ENCODE measurements around the gene MCAM.

DNA sequence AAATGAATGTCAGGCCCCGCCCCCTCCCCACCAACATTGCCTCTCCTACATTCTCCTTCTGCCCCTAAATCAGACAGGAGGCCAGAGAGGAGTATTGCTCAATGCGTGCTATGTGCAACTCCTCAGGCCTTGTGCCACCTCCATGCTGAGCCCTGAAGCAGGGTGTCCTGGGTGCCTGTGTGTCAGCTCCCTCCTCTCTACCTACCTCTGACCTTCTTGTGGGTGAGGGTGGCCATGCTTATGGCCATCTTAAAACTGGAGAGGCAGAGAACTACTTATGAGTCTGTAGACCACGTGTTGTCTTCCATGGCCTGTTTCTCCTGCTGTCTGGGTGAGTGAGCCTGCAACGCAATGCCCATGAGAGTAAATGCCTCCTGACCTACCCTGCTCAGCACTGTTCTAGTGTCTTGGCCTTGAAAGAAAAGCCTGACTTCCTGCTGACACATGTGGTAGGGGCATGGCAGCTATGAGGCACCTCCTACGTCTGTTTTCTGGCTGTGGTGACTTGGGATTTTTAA is 10.5 kb downstream of the MCAM start:
- TF ChIP-seq, protein P1, sequence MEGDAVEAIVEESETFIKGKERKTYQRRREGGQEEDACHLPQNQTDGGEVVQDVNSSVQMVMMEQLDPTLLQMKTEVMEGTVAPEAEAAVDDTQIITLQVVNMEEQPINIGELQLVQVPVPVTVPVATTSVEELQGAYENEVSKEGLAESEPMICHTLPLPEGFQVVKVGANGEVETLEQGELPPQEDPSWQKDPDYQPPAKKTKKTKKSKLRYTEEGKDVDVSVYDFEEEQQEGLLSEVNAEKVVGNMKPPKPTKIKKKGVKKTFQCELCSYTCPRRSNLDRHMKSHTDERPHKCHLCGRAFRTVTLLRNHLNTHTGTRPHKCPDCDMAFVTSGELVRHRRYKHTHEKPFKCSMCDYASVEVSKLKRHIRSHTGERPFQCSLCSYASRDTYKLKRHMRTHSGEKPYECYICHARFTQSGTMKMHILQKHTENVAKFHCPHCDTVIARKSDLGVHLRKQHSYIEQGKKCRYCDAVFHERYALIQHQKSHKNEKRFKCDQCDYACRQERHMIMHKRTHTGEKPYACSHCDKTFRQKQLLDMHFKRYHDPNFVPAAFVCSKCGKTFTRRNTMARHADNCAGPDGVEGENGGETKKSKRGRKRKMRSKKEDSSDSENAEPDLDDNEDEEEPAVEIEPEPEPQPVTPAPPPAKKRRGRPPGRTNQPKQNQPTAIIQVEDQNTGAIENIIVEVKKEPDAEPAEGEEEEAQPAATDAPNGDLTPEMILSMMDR (conservative IDR thresholded peaks at IDR 0.05 in 1 of 2, IDR thresholded peaks at IDR 0.05 in 1 of 2; ENCODE audit: low read depth in 1 of 2, low read length in 2 of 2), result no peak
- TF ChIP-seq EZH2 (IDR thresholded peaks at IDR 0.05; ENCODE audit: low read length, missing control alignments), result no peak
